GM18498 (cell line): ENCODE data around the gene DTNBP1.
"Not testable (repeated sequence)": the region's sequence is repeated elsewhere in the genome, so short reads cannot be mapped to it uniquely, and the experiment has no call there.

Source experiments
- ATAC-seq: cut with Tn5 transposase; IDR thresholded peaks from one replicate; pipeline ENCODE4 v1.9.1; 2021; ENCODE audit warnings: mild to moderate bottlenecking, moderate library complexity; ENCODE audit not compliant: unreplicated experiment

DTNBP1 gene

DNA sequence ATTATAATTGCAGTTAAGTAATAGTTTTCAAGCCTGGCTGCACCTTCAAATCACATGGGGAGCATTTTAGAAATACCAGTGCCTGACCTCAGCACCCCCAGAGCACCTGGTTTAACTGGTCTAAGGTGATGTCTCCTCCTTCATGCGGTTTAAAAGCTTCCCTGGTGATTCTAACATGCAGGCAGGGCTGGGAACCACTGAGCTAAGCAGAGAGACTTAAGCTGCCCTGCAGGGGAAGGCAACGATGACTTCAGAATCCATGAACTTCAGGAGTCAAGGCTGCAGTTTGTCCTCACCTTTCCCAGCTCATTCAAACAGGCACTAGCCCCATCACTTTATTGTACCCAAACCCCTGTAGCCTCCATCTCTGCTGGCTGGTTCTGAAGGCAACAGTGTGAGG lies 6.1 kb upstream of the DTNBP1 start:
- no peak for ATAC-seq

DNA sequence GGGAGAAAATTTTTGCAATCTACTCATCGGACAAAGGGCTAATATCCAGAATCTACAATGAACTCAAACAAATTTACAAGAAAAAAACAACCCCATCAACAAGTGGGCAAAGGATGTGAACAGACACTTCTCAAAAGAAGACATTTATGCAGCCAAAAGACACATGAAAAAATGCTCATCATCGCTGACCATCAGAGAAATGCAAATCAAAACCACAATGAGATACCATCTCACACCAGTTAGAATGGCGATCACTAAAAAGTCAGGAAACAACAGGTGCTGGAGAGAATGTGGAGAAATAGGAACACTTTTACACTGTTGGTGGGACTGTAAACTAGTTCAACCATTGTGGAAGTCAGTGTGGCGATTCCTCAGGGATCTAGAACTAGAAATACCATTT lies 4.1 kb upstream of the DTNBP1 start:
- not testable (repeated sequence) for ATAC-seq

DNA sequence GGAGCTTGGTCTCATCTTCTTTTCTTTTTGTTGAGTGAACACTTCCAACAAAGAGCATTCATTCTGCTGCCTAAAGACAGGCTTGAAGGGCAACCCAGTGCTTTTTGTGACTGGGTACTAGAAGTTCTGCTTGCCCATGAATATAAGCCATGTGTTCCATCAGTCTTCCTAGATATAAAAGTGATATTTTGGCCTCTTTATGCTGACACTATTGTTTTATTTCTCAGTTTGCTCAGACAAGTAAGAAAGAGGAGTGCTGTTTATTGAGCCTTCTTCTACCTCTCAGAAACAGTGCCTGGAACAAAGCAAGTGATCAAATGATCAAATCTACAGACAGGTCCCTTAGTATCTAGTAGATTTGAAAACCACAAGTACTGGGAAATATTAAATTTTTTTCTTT lies 2.4 kb upstream of the DTNBP1 start:
- no peak for ATAC-seq

DNA sequence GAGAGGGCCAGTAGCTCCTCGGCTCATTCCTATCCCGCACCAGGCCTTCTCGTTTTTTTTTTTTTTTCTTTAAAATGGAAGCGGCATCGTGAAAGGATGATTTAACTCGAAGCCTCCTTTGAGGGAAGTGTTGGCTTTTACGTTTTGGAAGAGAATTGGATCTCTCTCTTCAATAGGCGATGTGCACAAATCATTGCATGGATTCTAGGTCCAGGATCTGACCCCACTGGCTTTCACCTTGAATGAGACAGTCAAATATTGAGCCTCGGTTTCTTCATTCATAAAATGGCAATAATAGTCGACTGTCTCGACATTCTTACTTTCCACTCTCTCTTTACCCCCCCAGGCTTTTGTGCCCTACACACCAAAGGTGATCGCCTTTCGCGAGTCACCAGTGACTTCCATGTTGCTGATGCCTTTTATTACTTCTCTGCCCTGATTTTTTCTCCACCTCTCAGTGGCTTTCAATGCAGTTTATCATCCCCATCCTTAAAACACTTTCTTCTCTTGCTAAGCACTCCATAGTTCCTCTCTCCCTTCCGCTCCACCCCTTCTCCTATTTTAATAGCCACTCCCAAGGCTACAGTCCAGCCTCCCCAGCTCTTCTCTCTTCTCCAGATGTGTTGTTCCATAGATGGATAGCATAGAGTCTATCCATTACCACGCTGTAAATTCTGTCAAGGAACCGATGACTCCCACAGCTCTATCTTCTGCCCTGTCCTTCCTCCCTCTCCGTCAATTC lies 473 bp upstream of the DTNBP1 start:
- no peak for ATAC-seq

DNA sequence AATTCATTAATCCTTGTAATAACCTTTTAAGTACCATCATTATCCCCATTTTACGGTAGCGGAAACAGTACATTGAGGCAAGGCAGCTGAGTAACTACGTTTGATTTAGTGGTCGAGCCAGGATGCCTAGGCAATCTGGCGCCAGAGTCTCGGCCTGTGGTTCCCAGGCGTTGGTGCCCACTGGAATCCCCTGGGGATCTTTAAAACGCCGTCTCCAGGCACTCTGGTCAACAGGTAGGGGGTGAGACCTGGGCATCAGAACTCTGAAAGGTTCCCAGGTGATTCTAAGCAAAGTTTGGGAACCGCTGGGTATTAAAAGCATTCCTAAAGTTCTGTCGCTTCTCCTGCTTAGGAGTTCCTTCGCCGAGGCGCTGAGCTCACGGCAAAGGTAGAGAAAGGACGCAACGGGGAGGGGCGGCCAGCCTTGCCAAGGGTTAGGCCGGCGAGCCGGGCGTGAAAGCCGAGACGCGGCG lies 939 bp downstream of the DTNBP1 start:
- no peak for ATAC-seq

DNA sequence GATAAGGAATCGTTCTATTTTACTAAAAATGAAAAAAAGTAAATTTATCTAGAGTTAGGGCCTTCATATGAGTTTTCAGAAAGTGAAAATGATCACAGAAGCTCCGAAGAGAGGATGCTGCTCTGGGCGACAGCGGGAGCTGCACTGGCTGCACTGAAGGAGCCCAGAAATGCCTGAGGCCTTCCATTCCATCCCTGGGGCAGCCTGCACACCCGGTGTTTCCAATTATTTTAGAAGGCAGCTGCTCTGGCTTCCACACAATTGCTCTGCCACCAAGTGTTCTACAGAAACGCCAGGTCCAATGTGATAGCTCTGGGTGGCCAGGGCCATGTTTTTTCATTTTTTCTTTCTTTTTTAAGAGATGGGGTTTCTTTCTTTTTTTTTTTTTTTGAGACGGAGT lies 3.6 kb downstream of the DTNBP1 start:
- no peak for ATAC-seq

DNA sequence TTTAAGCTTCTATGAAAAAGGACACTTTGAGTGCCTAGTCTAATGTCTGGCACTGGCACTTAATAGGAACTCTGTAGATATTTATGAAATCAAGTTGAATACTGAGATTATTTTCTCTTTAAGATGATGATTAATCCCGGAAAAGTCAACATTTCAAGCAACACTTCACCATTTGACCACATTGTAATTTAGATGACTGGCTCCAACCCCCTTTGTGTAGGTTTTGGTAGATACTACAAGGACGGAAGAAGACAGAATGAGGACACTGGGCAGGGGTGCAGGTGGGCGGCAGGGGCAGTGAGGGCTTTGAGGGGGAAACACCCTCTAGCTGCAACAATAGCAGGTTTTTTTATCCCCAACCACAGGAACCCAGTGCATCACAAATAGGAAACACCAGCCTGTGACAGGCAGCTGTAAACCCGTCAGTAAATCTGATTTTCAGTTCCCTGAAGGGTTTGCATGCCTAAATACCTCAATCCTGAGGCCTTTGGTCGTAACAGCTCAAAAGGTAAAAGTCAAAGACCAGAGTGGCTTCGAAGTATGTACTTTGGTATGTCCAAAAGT lies 4.6 kb downstream of the DTNBP1 start:
- no peak for ATAC-seq

DNA sequence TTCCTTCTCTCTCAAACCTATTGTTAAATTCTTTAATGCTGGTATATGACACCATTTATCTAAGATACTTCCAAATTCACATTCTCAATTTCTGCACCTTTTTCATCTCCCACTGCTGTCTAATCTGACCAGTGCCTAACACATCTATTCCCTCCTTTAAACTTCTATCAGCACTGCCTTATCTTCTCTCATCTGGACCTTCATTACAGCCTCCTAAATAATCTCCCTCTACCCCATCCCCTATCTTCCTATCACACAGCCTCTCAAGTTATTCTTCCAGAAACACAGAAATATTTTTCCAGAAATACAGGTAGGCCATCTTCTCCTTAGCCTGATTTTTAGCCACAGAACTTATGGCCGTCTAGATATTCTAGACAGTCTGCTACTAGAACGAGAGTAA lies 5.5 kb downstream of the DTNBP1 start:
- no peak for ATAC-seq

DNA sequence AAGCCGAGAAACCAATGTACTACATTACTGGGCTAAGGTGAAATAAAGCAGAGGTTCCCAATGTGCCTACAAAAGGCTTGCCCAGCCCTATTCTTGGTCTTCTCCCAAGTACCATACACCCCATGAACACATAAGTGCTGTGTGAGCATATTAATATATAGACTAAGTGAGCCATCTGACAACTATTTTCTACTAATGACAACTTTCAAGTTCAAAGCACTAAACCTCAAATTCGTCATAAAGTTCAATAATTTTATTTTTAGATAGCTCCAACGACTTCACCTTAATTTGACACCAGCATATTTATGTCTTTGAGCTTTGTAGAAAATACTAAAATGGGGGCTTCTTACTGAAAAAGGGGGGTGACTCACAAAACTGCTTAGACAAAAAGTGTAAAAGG lies 6.7 kb downstream of the DTNBP1 start:
- no peak for ATAC-seq

DNA sequence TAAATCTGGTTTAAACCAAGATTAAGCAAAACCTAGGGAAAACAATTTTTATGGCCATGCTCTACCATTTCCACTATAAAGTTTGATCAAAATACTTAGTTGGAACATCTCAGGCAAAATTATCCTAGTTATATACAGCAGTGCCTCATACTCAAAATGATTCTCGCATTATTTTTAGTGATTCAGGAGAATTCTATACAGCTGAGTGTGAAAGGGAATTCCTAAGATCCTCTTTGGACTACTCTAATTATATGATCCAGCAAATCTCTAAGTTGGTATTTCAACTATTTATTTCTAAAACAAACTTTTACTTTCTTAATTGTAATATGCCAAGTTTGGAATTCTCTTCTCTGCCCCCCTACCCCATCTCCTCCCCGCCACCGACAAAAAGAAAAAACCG lies 8.6 kb downstream of the DTNBP1 start:
- no peak for ATAC-seq

DNA sequence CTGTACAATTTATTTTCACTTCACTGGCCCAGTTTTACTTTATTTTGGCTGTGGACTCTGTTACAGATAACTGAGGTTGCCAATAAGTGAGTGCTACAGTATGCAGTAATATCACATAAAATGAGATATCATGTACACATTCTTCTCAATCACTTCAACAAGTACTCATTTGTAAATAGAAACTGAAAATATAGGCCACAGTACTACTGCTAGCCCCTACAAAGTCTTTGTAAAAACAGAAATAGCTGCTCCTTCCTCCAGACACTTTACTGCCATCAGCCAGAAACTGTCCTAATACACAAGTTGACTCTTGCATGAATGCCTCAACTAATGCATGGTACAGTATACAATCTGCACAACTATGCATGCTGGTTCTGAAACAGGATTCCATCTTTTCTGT lies 9.2 kb downstream of the DTNBP1 start:
- ATAC-seq, result peak; percentile 67

DNA sequence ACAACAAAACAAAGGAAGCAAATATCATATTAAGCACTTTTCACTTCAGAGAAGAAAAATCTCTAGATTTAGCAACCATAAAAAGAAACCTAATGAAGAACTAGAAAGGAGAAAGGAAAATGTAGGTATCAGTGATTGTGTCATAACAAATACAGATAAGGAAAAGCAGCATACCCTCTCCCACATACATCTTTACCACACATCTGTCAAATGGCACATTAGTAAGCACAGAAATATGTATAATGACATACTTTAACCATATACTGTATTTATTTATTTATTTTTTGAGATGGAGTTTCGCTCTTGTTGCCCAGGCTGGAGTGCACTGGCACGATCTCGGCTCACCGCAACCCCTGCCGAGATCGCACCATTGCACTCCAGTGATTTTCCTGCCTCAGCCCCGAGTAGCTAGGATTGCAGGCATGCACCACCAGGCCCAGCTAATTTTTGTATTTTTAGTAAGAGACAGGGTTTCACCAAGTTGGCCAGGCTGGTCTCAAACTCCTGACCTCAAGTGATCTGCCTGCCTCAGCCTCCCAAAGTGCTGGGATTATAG lies 12.7 kb downstream of the DTNBP1 start:
- not testable (repeated sequence) for ATAC-seq

DNA sequence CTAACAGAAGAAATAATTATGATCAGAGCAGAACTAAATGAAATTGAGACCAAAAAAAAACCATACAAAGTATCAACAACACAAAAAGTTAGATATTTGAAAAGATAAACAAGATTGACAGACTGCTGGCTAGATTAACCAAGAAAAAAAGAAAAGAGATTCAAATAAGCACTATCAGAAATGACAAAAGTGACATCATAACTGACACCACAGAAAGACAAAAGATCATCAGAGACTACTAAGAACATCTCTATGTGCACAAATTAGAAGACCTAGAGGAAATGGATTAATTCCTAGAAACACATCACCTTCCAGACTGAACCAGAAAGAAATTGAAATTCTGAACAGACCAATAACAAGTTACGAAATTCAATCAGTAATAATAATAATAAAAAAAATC lies 17.9 kb downstream of the DTNBP1 start:
- ATAC-seq, result no peak

DNA sequence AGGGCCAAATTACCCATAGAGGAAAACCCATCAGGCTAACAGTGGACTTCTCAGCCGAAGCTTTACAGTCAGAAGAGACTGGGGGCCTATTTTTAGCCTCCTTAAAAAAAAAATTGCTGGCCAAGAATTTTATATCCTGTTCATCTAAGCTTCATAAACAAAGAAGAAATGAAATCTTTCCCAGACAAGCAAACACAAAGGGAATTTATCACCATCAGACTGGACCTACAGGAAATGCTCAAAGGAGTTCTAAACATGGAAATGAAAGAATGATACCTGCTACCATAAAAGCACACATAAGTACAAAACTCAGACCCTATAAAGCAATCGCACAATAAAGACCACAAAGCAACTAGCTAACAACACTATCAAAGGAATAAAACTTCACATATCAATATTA lies 19.3 kb downstream of the DTNBP1 start:
- ATAC-seq, result no peak

DNA sequence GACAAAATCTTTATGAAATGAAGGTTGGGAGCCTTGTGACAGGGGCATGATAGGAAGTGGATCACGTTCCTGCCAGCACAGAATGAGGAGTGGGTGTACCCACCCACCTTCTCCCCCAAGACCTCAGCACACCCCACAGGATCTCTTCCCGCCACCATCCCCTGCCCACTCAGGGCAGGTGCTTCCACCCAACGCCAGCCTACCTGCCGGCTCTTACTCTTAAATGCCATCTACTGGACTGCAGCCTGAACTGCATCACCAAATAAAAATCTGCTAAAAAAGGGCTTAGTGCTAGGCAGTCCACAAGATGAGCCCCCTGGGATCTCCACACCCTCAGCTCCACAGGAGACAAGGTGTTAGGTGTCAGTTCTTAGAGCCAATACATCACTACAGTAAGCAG lies 20.6 kb downstream of the DTNBP1 start:
- no peak for ATAC-seq

DNA sequence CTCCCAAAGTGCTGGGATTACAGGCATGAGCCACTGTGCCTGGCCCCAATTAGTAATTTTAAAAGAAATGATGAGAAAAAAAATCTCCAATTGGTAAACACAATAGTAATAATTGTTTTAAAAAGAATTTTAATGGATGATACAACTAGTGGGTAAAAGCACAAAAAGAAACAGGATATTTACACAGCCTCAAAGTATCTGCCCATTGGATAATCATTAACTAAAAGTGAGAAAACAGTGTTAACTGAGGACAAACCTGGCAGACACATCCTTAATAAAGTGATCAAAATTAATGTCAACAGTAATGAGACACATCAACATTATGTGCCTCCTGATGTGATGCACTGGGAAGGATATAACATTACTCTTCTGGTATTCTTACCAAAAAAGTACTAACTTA lies 24.5 kb downstream of the DTNBP1 start:
- ATAC-seq, result no peak

DNA sequence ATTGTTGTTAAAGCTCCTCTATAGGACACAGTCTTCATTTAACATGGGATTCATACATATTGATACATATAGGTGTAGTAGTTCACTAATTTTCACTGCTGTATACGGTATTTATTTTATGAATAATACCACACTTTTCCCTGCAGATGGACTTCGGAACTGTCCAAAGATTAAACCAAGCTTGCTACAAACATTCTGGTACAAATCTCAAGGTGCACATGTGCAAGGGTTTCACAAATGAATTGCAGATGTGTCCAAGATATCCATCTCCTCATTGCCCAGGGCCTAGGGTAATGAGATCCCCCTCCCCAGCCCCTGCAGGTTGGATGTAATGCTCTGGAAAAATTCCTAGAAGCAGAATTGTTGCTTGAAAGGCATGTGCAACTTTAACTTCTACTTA lies 31.4 kb downstream of the DTNBP1 start:
- no peak for ATAC-seq

DNA sequence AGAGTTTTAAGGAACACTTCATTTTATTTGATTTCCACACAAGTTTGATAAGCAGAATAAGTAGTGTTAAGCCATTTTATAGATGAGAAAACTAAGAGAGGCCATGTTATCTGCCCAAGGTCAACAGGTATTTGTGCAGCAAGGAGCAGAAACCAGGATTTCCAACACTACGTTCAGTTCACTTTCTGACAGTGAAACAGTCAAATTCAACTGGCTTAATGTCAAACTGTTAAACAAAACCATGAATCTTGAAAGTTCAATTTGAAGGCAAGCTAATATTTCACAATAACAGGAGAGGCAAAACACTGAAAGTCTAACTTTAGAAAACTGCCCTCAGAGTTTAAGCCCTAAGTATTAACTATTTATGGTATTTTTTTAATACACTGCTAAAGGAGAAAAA lies 32.6 kb downstream of the DTNBP1 start:
- ATAC-seq, result no peak

DNA sequence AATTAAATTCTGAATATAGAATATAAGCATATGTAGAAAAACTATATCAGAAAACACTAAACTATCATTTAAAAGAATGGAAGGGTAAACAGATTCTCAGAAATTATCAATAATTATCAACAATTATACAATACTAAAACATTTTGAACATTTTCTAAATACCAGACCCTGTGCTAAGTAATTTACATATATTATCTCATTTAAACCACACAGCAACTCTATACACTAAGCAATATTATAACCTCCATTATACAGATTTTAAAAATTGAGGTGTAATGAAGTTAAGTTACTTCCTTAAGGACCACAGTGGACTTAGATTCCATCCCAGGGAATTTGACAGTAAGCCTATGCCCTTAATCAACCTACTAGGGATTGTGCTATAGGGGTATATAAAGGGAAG lies 33.3 kb downstream of the DTNBP1 start:
- no peak for ATAC-seq

DNA sequence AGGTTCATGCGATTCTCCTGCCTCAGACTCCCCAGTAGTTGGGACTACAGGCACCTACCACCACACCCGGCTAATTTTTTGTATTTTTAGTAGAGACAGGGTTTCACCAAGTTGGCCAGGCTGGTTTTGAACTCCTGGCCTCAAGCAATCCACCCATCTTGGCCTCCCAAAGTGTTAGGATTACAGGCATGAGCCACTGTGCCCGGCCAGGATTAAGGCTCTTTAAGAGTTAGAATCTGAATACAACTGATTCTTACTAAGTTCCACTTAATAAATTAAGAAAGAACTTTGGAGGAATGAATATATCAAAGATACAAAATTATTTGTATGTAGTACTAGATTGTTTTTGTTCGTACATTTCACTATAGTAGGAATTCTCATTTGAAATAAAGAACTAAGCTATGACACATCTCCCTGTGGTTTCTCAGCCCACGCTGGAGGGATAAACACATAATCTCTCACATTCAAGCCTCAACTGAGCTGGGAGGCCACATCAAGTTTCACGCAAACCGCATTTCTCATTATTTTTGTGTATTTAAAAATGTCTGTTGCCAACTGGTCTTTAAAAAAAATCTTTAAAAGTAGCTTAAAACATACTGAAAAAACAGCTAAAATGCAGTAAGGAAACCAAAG lies 34.2 kb downstream of the DTNBP1 start:
- no peak for ATAC-seq

DNA sequence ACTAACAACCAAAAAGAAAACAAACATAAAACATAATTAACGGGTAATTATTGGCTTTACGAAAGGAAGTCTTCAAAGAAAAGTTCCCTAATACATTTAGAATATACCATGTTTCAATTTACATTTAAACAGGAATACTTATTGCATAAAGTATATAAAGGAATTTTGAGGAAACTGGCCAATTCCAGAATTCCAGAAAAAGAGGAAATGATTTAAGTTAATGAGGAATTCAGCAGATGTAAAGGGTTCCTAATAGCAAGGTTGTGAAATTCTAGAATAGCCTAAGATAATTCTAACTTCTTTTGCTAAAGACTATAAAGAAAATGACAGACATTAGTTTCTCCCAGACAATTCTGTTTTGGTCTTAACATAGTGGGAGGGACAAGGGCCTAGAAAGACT lies 35.0 kb downstream of the DTNBP1 start:
- no peak for ATAC-seq
